ENCODE data around the gene CAMLG. TPM values are rescaled to one million over a fixed set of nuclear protein-coding genes. Genes with fewer than 3 reads are reported as not detected.
A peak's percentile ranks its signal among the peaks of the same experiment; 100 is the strongest.

CAMLG gene
- total and polyA plus RNA-seq, 2 of the 8 experiments (the other 6 are each of a cell fraction or from before 2014, with no cell fraction given) = 12.3 to 42.8 TPM

DNA sequence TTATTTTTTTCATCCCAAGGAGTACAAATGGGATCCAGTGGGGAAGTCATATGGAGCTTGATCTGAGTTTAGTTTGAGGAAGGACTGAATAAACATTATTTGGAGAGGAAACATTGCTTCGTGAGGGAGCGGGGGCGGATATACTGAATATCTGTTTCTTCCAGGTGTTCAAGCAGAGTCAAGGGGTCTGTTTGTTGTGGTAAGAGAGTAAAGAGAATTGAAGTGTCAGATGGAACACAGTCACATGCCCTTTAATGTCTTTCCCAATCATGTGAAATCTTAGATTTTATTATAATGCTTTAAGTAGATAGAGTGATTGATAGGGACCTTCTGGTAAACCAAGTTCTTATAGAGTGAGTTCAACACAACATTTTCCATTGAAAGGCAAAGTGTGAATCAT lies 53.9 kb downstream of the CAMLG start:
- peaks cover 0 to 5% of the 10 kb centered on the region in 2 experiments for H4K20me1 ChIP-seq (replicated peaks in 1 of 2; ENCODE audit: control insufficient read depth in 1 of 2, insufficient read depth in 2 of 2, low read length in 2 of 2)
- H3K4me2 ChIP-seq (ENCODE audit: insufficient read depth in 1 of 2, low read depth in 2 of 2, low read length in 2 of 2) = no peak overlapping the region
- FAIRE-seq = no peak
- H3K27ac ChIP-seq (ENCODE audit: low read depth, low read length) = no peak overlapping the region
- no peaks in the 10 kb centered on the region for H3K79me2 ChIP-seq (ENCODE audit: control insufficient read depth in 1 of 2, insufficient read depth in 2 of 2, low read length in 2 of 2)
- H3K23me2 ChIP-seq (ENCODE audit: low read depth, low read length) = no peaks in the 10 kb centered on the region
- H3K36me3 ChIP-seq (ENCODE audit: control insufficient read depth in 2 of 4, insufficient read depth in 4 of 4, low read length in 3 of 4) = peaks cover 18 to 81% (median 70%) of the 10 kb centered on the region in 4 experiments
- H3K27me3 ChIP-seq (replicated peaks in 1 of 4; ENCODE audit: control insufficient read depth in 3 of 4, extremely low read depth in 1 of 4, insufficient read depth in 3 of 4, low read length in 3 of 4) = no peaks in the 10 kb centered on the region
- H4K91ac ChIP-seq (replicated peaks; ENCODE audit: insufficient read length, low read length) = no peak overlapping the region
- H2AFZ ChIP-seq (ENCODE audit: low read length) = no peak overlapping the region
- no peak overlapping the region for H3K4ac ChIP-seq (replicated peaks; ENCODE audit: insufficient read length, low read depth, low read length)
- TF ChIP-seq RBBP5 (IDR thresholded peaks at IDR 0.05; ENCODE audit: borderline replicate concordance, low read depth, low read length) = no peak
- TF ChIP-seq HDAC6 (IDR thresholded peaks at IDR 0.05; ENCODE audit: low read depth, low read length) = no peak
- no peak for TF ChIP-seq RNF2 (IDR thresholded peaks at IDR 0.05; ENCODE audit: borderline replicate concordance, low read depth, low read length, missing control alignments, poor library complexity, severe bottlenecking)
- TF ChIP-seq CBX5 (IDR thresholded peaks at IDR 0.05; ENCODE audit: low read depth, low read length) = no peak
- TF ChIP-seq RAD21 (IDR thresholded peaks at IDR 0.05 in 1 of 2, conservative IDR thresholded peaks at IDR 0.05 in 1 of 2; ENCODE audit: low read depth in 2 of 2, low read length in 2 of 2) = no peak
- no peak for TF ChIP-seq EGR1 (IDR thresholded peaks at IDR 0.05; ENCODE audit: borderline replicate concordance, low read depth, low read length)
- TF ChIP-seq KDM5A (IDR thresholded peaks at IDR 0.05; ENCODE audit: low read length) = no peak
- TF ChIP-seq SP2 (IDR thresholded peaks at IDR 0.05; ENCODE audit: low read length) = no peak
- no peak for TF ChIP-seq SUZ12 (IDR thresholded peaks at IDR 0.05; ENCODE audit: low read length)
- H2BK120ac ChIP-seq (replicated peaks; ENCODE audit: low read depth, low read length) = no peak overlapping the region
- H3K23ac ChIP-seq (ENCODE audit: insufficient read length) = no peak overlapping the region
- no peak overlapping the region for H4K8ac ChIP-seq (ENCODE audit: extremely low read depth, insufficient read depth, low read length)
- no peak overlapping the region for H3K9ac ChIP-seq (replicated peaks in 1 of 4; ENCODE audit: extremely low read depth in 1 of 4, low read depth in 3 of 4, low read length in 3 of 4)
- no peaks in the 10 kb centered on the region; the same call in 1 of the 2 replicates for H3K79me1 ChIP-seq (ENCODE audit: low read depth, low read length)
- POLR2A ChIA-PET (ENCODE audit: partially characterized antibody) = no interaction called here
- H2BK15ac ChIP-seq (ENCODE audit: low read length) = no peak overlapping the region
- H2BK5ac ChIP-seq (ENCODE audit: low read depth, low read length) = no peak overlapping the region
- H3K18ac ChIP-seq (ENCODE audit: extremely low read depth, low read length) = no peak overlapping the region
- no peak overlapping the region for H4K5ac ChIP-seq (ENCODE audit: insufficient read length, low read depth, low read length)
- H3K9me3 ChIP-seq (ENCODE audit: insufficient read depth in 2 of 2, low read depth in 1 of 2, low read length in 1 of 2) = no peaks in the 10 kb centered on the region
- H2AK5ac ChIP-seq (ENCODE audit: low read depth, low read length) = no peak overlapping the region
- H2BK20ac ChIP-seq (ENCODE audit: low read length) = no peak overlapping the region
- no peak overlapping the region for H3K14ac ChIP-seq (ENCODE audit: insufficient read length)
- CTCF ChIA-PET (ENCODE audit: partially characterized antibody) = no interaction called here
- WGBS, 2 experiments (ENCODE audit: extremely low coverage in 1 of 2, insufficient coverage in 1 of 2, insufficient read length in 1 of 2, insufficient replicate concordance in 2 of 2, low coverage in 1 of 2, low lambda C conversion rate in 2 of 2, missing lambda C conversion rate in 1 of 2) = 96% methylated on average over 3 of the region's 3 CpGs; no CpG with 5 or more reads in 1 of the 2 experiments
- peak in 1 of 2 experiments; percentile 7 for DNase-seq (ENCODE audit: low read depth in 1 of 2, low spot score in 2 of 2)
- no peak overlapping the region for H3K4me3 ChIP-seq (ENCODE audit: extremely low read depth in 1 of 4, insufficient read depth in 2 of 4, low read depth in 3 of 4, low read length in 4 of 4)
- H3K4me1 ChIP-seq (replicated peaks in 1 of 4; ENCODE audit: control insufficient read depth in 3 of 4, insufficient read depth in 4 of 4, low read length in 3 of 4) = no peaks in the 10 kb centered on the region
- H2BK12ac ChIP-seq (ENCODE audit: low read depth, low read length) = no peak overlapping the region
- no peak overlapping the region for H3K56ac ChIP-seq (replicated peaks; ENCODE audit: insufficient read length, low read depth, low read length)

Data from H1 (cell line).